HepG2 (cell line): ENCODE measurements around the gene CYSRT1. TPM values are rescaled to one million over a fixed set of nuclear protein-coding genes. Genes with fewer than 3 reads are reported as not detected.

Experiments
- BCL3 ChIP-seq: sonication (generic); formaldehyde crosslinking; IDR thresholded peaks from 2 replicates; pipeline ENCODE4 v1.5.1; 2020; ENCODE audit warnings: mild to moderate bottlenecking, missing genetic modification reagents, moderate library complexity
- CBX5 ChIP-seq: sonication (generic); formaldehyde crosslinking; IDR thresholded peaks from 2 replicates; pipeline ENCODE4 v1.4.0; 2020; ENCODE audit warnings: missing genetic modification reagents, borderline replicate concordance
- CEBPG ChIP-seq: IDR thresholded peaks from 2 replicates; pipeline ENCODE4 v1.6.1; 2016
- E2F2 ChIP-seq: sonication (generic); formaldehyde crosslinking; IDR thresholded peaks from 2 replicates; pipeline ENCODE4 v1.4.0; 2020; ENCODE audit warnings: missing genetic modification reagents, borderline replicate concordance
- E2F5 ChIP-seq: sonication (generic); formaldehyde crosslinking; conservative IDR thresholded peaks from 2 replicates; pipeline ENCODE4 v1.4.0; 2020; ENCODE audit warnings: missing genetic modification reagents
- ELK4 ChIP-seq: sonication (generic); formaldehyde crosslinking; IDR thresholded peaks from 2 replicates; pipeline ENCODE4 v1.9.0; 2021; ENCODE audit warnings: missing genetic modification reagents, borderline replicate concordance
- GMEB1 ChIP-seq: sonication (generic); formaldehyde crosslinking; IDR thresholded peaks from 2 replicates; pipeline ENCODE4 v1.5.1; 2020; ENCODE audit warnings: missing genetic modification reagents, mild to moderate bottlenecking, borderline replicate concordance
- RAD21 ChIP-seq: fragments of 450-650 bp; formaldehyde crosslinking; IDR thresholded peaks from 2 replicates; pipeline ENCODE4 v1.5.0; 2020; ENCODE audit warnings: mild to moderate bottlenecking
- ZFP82 ChIP-seq: sonication (generic); formaldehyde crosslinking; IDR thresholded peaks from 2 replicates; pipeline ENCODE4 v1.5.1; 2020; ENCODE audit warnings: mild to moderate bottlenecking, missing genetic modification reagents, borderline replicate concordance
- ZHX1 ChIP-seq: sonication (generic); formaldehyde crosslinking; IDR thresholded peaks from 2 replicates; pipeline ENCODE4 v1.8.1; 2022; ENCODE audit warnings: low read depth, mild to moderate bottlenecking, missing genetic modification reagents
- ZNF430 ChIP-seq: sonication (generic); formaldehyde crosslinking; IDR thresholded peaks from 2 replicates; pipeline ENCODE4 v1.9.0; 2021; ENCODE audit warnings: mild to moderate bottlenecking, missing genetic modification reagents
- ZNF441 ChIP-seq: sonication (generic); formaldehyde crosslinking; IDR thresholded peaks from 2 replicates; pipeline ENCODE4 v1.7.0; 2021; ENCODE audit warnings: missing genetic modification reagents, borderline replicate concordance
- ZNF547 ChIP-seq: sonication (generic); formaldehyde crosslinking; IDR thresholded peaks from 2 replicates; pipeline ENCODE4 v1.5.1; 2020; ENCODE audit warnings: mild to moderate bottlenecking, missing genetic modification reagents
- ZNF563 ChIP-seq: sonication (generic); formaldehyde crosslinking; IDR thresholded peaks from 2 replicates; pipeline ENCODE4 v1.8.0; 2022; ENCODE audit warnings: mild to moderate bottlenecking, moderate library complexity, missing genetic modification reagents
- ZNF564 ChIP-seq: sonication (generic); formaldehyde crosslinking; IDR thresholded peaks from 2 replicates; pipeline ENCODE4 v1.8.1; 2023; ENCODE audit warnings: mild to moderate bottlenecking, missing genetic modification reagents
- ZNF570 ChIP-seq: sonication (generic); formaldehyde crosslinking; IDR thresholded peaks from 2 replicates; pipeline ENCODE4 v1.4.0; 2020; ENCODE audit warnings: mild to moderate bottlenecking, missing genetic modification reagents, borderline replicate concordance
- ZNF619 ChIP-seq: sonication (generic); formaldehyde crosslinking; IDR thresholded peaks from 2 replicates; pipeline ENCODE4 v1.4.0; 2020; ENCODE audit warnings: mild to moderate bottlenecking, missing genetic modification reagents
- ZNF83 ChIP-seq: sonication (generic); formaldehyde crosslinking; IDR thresholded peaks from 2 replicates; pipeline ENCODE4 v1.4.0; 2020; ENCODE audit warnings: missing genetic modification reagents, mild to moderate bottlenecking, borderline replicate concordance
- polyA plus RNA-seq, 8 experiments: library from polyadenylated mRNA; depleted of rRNA in 3 of 8; stranded (reverse) in 7 of 8; unstranded in 1 of 8; fragments of >200 nt; fragmentation: Illumina TruSeq in 4 of 8; extraction: Trizol in 4 of 8; gene quantifications; 2 replicates each; pipeline versions ENCODE4 v1.2.1 to v1.2.3, GENCODE V29; 2011 to 2016; ENCODE audit warnings: low read depth in 4 of 8, missing spikeins in 1 of 8, mixed read lengths in 1 of 8; ENCODE audit not compliant: insufficient read depth in 1 of 8
- total RNA-seq, 5 experiments: library from RNA; depleted of rRNA; stranded (reverse); fragments of >200 nt; fragmentation: Illumina TruSeq; extraction: Trizol; gene quantifications; 2 replicates each; pipeline ENCODE4 v1.2.3, GENCODE V29; 2016; ENCODE audit warnings: low read depth in 1 of 5

Gene CYSRT1
- total and polyA plus RNA-seq, 2 of the 13 experiments (the other 11 are each of a cell fraction or from before 2014, with no cell fraction given) = 1.5 to 2.1 TPM

GRCh38 chr9:137205126-137206069, 19.6 kb upstream of the CYSRT1 start, which contains the start of the genes NDOR1 and TMEM203 (continued):
- no peak for TF ChIP-seq ZHX1 (CRISPR knock-in tag)
- 0 out of 2 replicates have a peak, but pooled peaks have one; percentile 47 for TF ChIP-seq ZNF430 (CRISPR knock-in tag)
- TF ChIP-seq ZNF83 (CRISPR knock-in tag) = no peak
- 0 out of 2 replicates have a peak, but pooled peaks have one; percentile 64 for TF ChIP-seq CBX5 (CRISPR knock-in tag)
- TF ChIP-seq CEBPG = peak; percentile 34; the same call in 1 of the 2 replicates
- peak; percentile 45; the same call in 1 of the 2 replicates for TF ChIP-seq ELK4 (CRISPR knock-in tag)
- TF ChIP-seq ZFP82 (CRISPR knock-in tag) = peak; percentile 62; the same call in 1 of the 2 replicates
- peak; percentile 63 for TF ChIP-seq ZNF563 (CRISPR knock-in tag)
- TF ChIP-seq ZNF441 = 0 out of 2 replicates have a peak, but pooled peaks have one; percentile 33
- 0 out of 2 replicates have a peak, but pooled peaks have one; percentile 24 for TF ChIP-seq RAD21 (CRISPR knock-in tag)
- peak; percentile 49; the same call in 1 of the 2 replicates for TF ChIP-seq BCL3 (CRISPR knock-in tag)
- TF ChIP-seq E2F5 (CRISPR knock-in tag) = peak; percentile 96
- no peak for TF ChIP-seq ZNF570 (CRISPR knock-in tag)
- no peak for TF ChIP-seq ZNF619 (CRISPR knock-in tag)
- 0 out of 2 replicates have a peak, but pooled peaks have one; percentile 23 for TF ChIP-seq E2F2
- TF ChIP-seq ZNF547 (CRISPR knock-in tag) = peak; percentile 72
- TF ChIP-seq ZNF564 = 0 out of 2 replicates have a peak, but pooled peaks have one; percentile 47
- peak; percentile 81 for TF ChIP-seq GMEB1 (CRISPR knock-in tag)
